HepG2 (cell line): ENCODE data around the gene CDK5RAP2. TPM values are rescaled to one million over a fixed set of nuclear protein-coding genes. Genes with fewer than 3 reads are reported as not detected.
A peak's percentile ranks its signal among the peaks of the same experiment; 100 is the strongest.

Source experiments
- JDP2 ChIP-seq: sonication (generic); formaldehyde crosslinking; IDR thresholded peaks from 2 replicates; pipeline ENCODE4 v1.8.1; 2022; ENCODE audit warnings: missing genetic modification reagents, borderline replicate concordance
- MTF1 ChIP-seq: sonication (generic); formaldehyde crosslinking; IDR thresholded peaks from 2 replicates; pipeline ENCODE4 v1.5.0; 2020; ENCODE audit warnings: missing genetic modification reagents
- NR2C2 ChIP-seq: sonication (generic); formaldehyde crosslinking; IDR thresholded peaks from 2 replicates; pipeline ENCODE4 v1.4.0; 2020; ENCODE audit warnings: missing genetic modification reagents, mild to moderate bottlenecking, moderate library complexity, borderline replicate concordance
- ZNF264 ChIP-seq: sonication (generic); formaldehyde crosslinking; IDR thresholded peaks from 2 replicates; pipeline ENCODE4 v1.4.0; 2020; ENCODE audit warnings: missing genetic modification reagents
- ZSCAN31 ChIP-seq: sonication (generic); formaldehyde crosslinking; IDR thresholded peaks from 2 replicates; pipeline ENCODE4 v1.5.0; 2020; ENCODE audit warnings: low read depth, mild to moderate bottlenecking, missing genetic modification reagents
- polyA plus RNA-seq, 8 experiments: library from polyadenylated mRNA; depleted of rRNA in 3 of 8; stranded (reverse) in 7 of 8; unstranded in 1 of 8; fragments of >200 nt; fragmentation: Illumina TruSeq in 4 of 8; extraction: Trizol in 4 of 8; gene quantifications; 2 replicates each; pipeline versions ENCODE4 v1.2.1 to v1.2.3, GENCODE V29; 2011 to 2016; ENCODE audit warnings: low read depth in 4 of 8, missing spikeins in 1 of 8, mixed read lengths in 1 of 8; ENCODE audit not compliant: insufficient read depth in 1 of 8
- total RNA-seq, 5 experiments: library from RNA; depleted of rRNA; stranded (reverse); fragments of >200 nt; fragmentation: Illumina TruSeq; extraction: Trizol; gene quantifications; 2 replicates each; pipeline ENCODE4 v1.2.3, GENCODE V29; 2016; ENCODE audit warnings: low read depth in 1 of 5
- TF ChIP-seq, protein P1 (sequence below): sonication (generic); formaldehyde crosslinking; IDR thresholded peaks from 2 replicates; pipeline ENCODE4 v1.9.0; 2021; ENCODE audit warnings: missing genetic modification reagents, borderline replicate concordance
- TF ChIP-seq, protein P2 (sequence below): sonication (generic); formaldehyde crosslinking; conservative IDR thresholded peaks from 2 replicates; pipeline ENCODE4 v1.4.0; 2020; ENCODE audit warnings: mild to moderate bottlenecking, missing genetic modification reagents, moderate library complexity

The CDK5RAP2 gene
- total and polyA plus RNA-seq, 2 of the 13 experiments (the other 11 are each of a cell fraction or from before 2014, with no cell fraction given) = 31.8 to 42.2 TPM

DNA sequence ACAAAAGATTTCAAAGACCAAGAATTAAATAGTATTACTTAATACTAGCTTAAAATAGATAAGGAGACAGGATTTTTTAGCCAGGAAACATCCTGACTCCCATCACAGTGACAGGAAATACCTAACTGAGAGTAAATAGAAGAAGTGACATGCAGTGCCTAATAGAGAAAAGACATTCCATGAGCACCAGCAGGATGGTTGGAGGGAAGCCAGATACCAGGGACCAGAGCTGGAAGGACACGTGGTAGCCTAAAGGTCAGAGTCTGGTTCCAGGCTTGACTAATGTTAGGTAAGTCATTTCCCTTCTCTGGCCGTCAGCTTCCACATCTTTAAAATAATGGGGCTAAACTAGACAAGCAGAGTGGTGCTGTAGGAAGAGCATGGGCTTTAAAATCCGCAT, 41.6 kb downstream of the CDK5RAP2 start (continued):
- no peak for TF ChIP-seq JDP2 (CRISPR knock-in tag)
- TF ChIP-seq NR2C2 (CRISPR knock-in tag) = peak; percentile 51; the same call in 1 of the 2 replicates
- TF ChIP-seq, protein P1, sequence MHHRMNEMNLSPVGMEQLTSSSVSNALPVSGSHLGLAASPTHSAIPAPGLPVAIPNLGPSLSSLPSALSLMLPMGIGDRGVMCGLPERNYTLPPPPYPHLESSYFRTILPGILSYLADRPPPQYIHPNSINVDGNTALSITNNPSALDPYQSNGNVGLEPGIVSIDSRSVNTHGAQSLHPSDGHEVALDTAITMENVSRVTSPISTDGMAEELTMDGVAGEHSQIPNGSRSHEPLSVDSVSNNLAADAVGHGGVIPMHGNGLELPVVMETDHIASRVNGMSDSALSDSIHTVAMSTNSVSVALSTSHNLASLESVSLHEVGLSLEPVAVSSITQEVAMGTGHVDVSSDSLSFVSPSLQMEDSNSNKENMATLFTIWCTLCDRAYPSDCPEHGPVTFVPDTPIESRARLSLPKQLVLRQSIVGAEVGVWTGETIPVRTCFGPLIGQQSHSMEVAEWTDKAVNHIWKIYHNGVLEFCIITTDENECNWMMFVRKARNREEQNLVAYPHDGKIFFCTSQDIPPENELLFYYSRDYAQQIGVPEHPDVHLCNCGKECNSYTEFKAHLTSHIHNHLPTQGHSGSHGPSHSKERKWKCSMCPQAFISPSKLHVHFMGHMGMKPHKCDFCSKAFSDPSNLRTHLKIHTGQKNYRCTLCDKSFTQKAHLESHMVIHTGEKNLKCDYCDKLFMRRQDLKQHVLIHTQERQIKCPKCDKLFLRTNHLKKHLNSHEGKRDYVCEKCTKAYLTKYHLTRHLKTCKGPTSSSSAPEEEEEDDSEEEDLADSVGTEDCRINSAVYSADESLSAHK = no peak
- no peak for TF ChIP-seq ZSCAN31 (CRISPR knock-in tag)
- TF ChIP-seq MTF1 = no peak
- TF ChIP-seq, protein P2, sequence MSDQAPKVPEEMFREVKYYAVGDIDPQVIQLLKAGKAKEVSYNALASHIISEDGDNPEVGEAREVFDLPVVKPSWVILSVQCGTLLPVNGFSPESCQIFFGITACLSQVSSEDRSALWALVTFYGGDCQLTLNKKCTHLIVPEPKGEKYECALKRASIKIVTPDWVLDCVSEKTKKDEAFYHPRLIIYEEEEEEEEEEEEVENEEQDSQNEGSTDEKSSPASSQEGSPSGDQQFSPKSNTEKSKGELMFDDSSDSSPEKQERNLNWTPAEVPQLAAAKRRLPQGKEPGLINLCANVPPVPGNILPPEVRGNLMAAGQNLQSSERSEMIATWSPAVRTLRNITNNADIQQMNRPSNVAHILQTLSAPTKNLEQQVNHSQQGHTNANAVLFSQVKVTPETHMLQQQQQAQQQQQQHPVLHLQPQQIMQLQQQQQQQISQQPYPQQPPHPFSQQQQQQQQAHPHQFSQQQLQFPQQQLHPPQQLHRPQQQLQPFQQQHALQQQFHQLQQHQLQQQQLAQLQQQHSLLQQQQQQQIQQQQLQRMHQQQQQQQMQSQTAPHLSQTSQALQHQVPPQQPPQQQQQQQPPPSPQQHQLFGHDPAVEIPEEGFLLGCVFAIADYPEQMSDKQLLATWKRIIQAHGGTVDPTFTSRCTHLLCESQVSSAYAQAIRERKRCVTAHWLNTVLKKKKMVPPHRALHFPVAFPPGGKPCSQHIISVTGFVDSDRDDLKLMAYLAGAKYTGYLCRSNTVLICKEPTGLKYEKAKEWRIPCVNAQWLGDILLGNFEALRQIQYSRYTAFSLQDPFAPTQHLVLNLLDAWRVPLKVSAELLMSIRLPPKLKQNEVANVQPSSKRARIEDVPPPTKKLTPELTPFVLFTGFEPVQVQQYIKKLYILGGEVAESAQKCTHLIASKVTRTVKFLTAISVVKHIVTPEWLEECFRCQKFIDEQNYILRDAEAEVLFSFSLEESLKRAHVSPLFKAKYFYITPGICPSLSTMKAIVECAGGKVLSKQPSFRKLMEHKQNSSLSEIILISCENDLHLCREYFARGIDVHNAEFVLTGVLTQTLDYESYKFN (CRISPR knock-in tag) = peak; percentile 84
- TF ChIP-seq ZNF264 (CRISPR knock-in tag) = no peak
- TF ChIP-seq, all 625 proteins: peak for 122
